ENCODE measurements around the gene ZFP1.
"Not testable (repeated sequence)": the region's sequence is repeated elsewhere in the genome, so short reads cannot be mapped to it uniquely, and the experiment has no call there.

GRCh38 chr16:75204905-75205304 is 56.6 kb downstream of the ZFP1 start:
- not testable (repeated sequence) for TF ChIP-seq POLR2AphosphoS5 (IDR thresholded peaks at IDR 0.05; ENCODE audit: borderline replicate concordance, low read depth, low read length); EZH2 (IDR thresholded peaks at IDR 0.05); FOXP2 (optimal IDR thresholded peaks at IDR 0.05; ENCODE audit: control extremely low read depth, extremely low read length, insufficient read depth)
